Muscle layer of duodenum (tissue), 2 donors: ENCODE results near the gene EEF2.
"Not testable (repeated sequence)": the region's sequence is repeated elsewhere in the genome, so short reads cannot be mapped to it uniquely, and the experiment has no call there.

Source experiments
- H3K27ac ChIP-seq: one replicate; pipeline ENCODE4 v1.7.0; 2013; ENCODE audit warnings: mild to moderate bottlenecking, low read length
- H3K27me3 ChIP-seq: one replicate; pipeline ENCODE4 v1.7.0; 2013; ENCODE audit warnings: low read depth, mild to moderate bottlenecking, control low read depth, low read length
- H3K36me3 ChIP-seq, 2 donors: one replicate each; pipeline ENCODE4 v1.7.0; 2013; ENCODE audit warnings: low read length in 2 of 2, control low read depth in 1 of 2, mild to moderate bottlenecking in 1 of 2; ENCODE audit not compliant: insufficient read depth in 2 of 2, control insufficient read depth in 1 of 2
- H3K4me1 ChIP-seq, 2 donors: one replicate each; pipeline ENCODE4 v1.7.0; 2013; ENCODE audit warnings: low read length in 2 of 2, mild to moderate bottlenecking in 2 of 2, control low read depth in 1 of 2, moderate library complexity in 1 of 2; ENCODE audit not compliant: insufficient read depth in 2 of 2, control insufficient read depth in 1 of 2
- H3K4me3 ChIP-seq, 2 donors: one replicate each; pipeline ENCODE4 v1.7.0; 2013; ENCODE audit warnings: low read length in 2 of 2, low read depth in 1 of 2, mild to moderate bottlenecking in 1 of 2
- H3K9me3 ChIP-seq, 2 donors: one replicate each; pipeline ENCODE4 v1.7.0; 2013; ENCODE audit warnings: low read length in 2 of 2, control low read depth in 1 of 2, mild to moderate bottlenecking in 1 of 2; ENCODE audit not compliant: control insufficient read depth in 1 of 2
- donor health status: healthy.

Gene EEF2

GRCh38 chr19:3947316-3947933, 37.8 kb downstream of the EEF2 start:
- H3K4me1 ChIP-seq, H3K4me3 ChIP-seq, H3K27me3 ChIP-seq, H3K36me3 ChIP-seq, H3K9me3 ChIP-seq, H3K27ac ChIP-seq: not testable (repeated sequence)

GRCh38 chr19:3945838-3946237, 39.4 kb downstream of the EEF2 start:
- Histone ChIP-seq H3K4me1 (peaks cover 0 to 4% of the 10 kb centered on the region in 2 donors), H3K27ac (no peak overlapping the region), H3K4me3 (no peak overlapping the region), H3K36me3 (no peaks in the 10 kb centered on the region), H3K9me3 (no peaks in the 10 kb centered on the region), H3K27me3 (no peaks in the 10 kb centered on the region)

GRCh38 chr19:3944018-3944721, 41.1 kb downstream of the EEF2 start:
- H3K4me3 ChIP-seq = no peak overlapping the region
- no peaks in the 10 kb centered on the region for H3K36me3 ChIP-seq
- H3K4me1 ChIP-seq = no peaks in the 10 kb centered on the region
- H3K9me3 ChIP-seq = no peaks in the 10 kb centered on the region
- H3K27me3 ChIP-seq = no peaks in the 10 kb centered on the region
- no peak overlapping the region for H3K27ac ChIP-seq

DNA sequence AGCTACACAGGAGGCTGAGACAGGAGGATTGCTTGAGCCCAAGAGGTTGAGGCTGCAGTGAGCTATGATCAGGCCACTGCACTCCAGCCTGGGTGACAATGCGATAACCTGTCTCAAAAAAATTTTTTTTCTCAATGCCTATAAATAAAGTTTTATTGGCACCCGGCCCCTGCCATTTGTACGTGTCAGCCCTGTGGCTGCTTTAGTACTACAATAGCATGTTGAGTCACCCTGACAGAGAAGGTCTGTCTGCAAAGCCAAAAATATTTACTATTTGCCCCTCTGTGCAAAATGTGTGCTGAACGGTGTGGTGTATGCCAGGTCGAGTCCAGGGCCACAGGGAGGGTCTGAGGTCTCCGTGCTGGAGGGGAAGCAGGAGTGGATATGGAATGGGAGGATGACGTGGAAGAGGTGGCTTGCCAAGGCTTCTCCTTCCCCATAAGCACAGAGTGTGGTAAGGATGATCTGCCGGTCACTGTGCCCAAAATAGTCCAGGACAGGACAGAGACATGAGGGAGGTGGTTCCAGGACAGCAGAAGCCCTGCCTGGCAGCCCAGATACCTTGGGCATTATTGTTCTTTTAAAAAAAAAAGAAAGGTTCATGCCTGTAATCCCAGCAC, 42.4 kb downstream of the EEF2 start:
- Histone ChIP-seq H3K27ac (no peak overlapping the region), H3K4me1 (no peaks in the 10 kb centered on the region), H3K36me3 (no peaks in the 10 kb centered on the region), H3K4me3 (no peak overlapping the region), H3K27me3 (no peaks in the 10 kb centered on the region), H3K9me3 (no peaks in the 10 kb centered on the region)

- not testable (repeated sequence) for H3K27me3 ChIP-seq, H3K4me1 ChIP-seq, H3K27ac ChIP-seq, H3K9me3 ChIP-seq, H3K4me3 ChIP-seq, H3K36me3 ChIP-seq
Measured at GRCh38 chr19:3938300-3938950, 46.8 kb downstream of the EEF2 start.

- H3K9me3 ChIP-seq = no peaks in the 10 kb centered on the region
- H3K36me3 ChIP-seq = no peaks in the 10 kb centered on the region
- no peak overlapping the region for H3K27ac ChIP-seq
- H3K4me3 ChIP-seq = no peak overlapping the region
- peaks cover 0 to 10% of the 10 kb centered on the region in 2 donors for H3K4me1 ChIP-seq
- no peaks in the 10 kb centered on the region for H3K27me3 ChIP-seq
Measured at GRCh38 chr19:3936506-3937442, 48.5 kb downstream of the EEF2 start.

- peaks cover 0 to 10% of the 10 kb centered on the region in 2 donors for H3K4me1 ChIP-seq
- no peaks in the 10 kb centered on the region for H3K9me3 ChIP-seq
- no peaks in the 10 kb centered on the region for H3K27me3 ChIP-seq
- no peaks in the 10 kb centered on the region for H3K36me3 ChIP-seq
- no peak within 1 kb of the TSS for H3K4me3 ChIP-seq
- no peak within 1 kb of the TSS for H3K27ac ChIP-seq
Measured at GRCh38 chr19:3932931-3933810, 52.1 kb downstream of the EEF2 start, which contains the start of gene NMRK2. Gene NMRK2, plus strand, starts transcription at chr19:3933069. Its CDS starts 603 bp downstream, at chr19:3933672.

DNA sequence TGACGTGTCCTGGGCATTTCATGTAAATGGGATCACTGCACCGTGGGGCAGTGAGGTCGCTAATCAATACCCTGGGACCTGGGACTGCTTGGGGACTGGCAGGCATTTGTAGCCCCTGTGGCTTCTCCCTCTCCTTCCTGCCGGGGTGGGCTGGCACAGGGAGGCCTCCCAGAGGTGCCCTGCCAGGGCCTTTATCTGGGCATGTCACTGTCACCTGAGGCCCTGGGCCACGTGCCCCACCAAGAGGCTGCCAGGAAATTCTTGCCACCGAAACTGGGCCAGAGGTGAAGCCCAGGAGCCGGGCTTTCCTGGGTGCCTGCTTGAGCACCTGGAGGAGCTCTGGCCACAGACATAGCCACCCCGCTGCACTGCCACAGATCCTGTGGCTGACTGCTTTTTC, 54.2 kb downstream of the EEF2 start:
- Histone ChIP-seq H3K27ac (no peak overlapping the region), H3K4me1 (peaks cover 0 to 10% of the 10 kb centered on the region in 2 donors), H3K36me3 (no peaks in the 10 kb centered on the region), H3K4me3 (no peak overlapping the region), H3K27me3 (no peaks in the 10 kb centered on the region), H3K9me3 (no peaks in the 10 kb centered on the region)
